Neural progenitor cell (in vitro differentiated cells): ENCODE measurements around the gene TSTD1. TPM values are rescaled to one million over a fixed set of nuclear protein-coding genes. Genes with fewer than 3 reads are reported as not detected.

Source experiments
- DNase-seq: peaks from one replicate; pipeline ENCODE4 v3.0.0-alpha.2; 2016; ENCODE audit warnings: low spot score
- H2AFZ ChIP-seq: fragments of 200-600 bp; sonication (generic); replicated peaks from 2 replicates; pipeline ENCODE4 v1.6.1; 2016; ENCODE audit warnings: antibody characterized with exemption
- H3F3A ChIP-seq: fragments of 200-600 bp; sonication (generic); 2 replicates; pipeline ENCODE4 v1.6.1; 2016; ENCODE audit warnings: antibody characterized with exemption, low read depth
- H3K27ac ChIP-seq: fragments of 200-600 bp; sonication (generic); 2 replicates; pipeline ENCODE4 v1.5.1; 2016; ENCODE audit warnings: mild to moderate bottlenecking
- H3K27me3 ChIP-seq: fragments of 200-600 bp; sonication (generic); 2 replicates; pipeline ENCODE4 v1.6.1; 2016; ENCODE audit warnings: mild to moderate bottlenecking, moderate library complexity
- H3K36me3 ChIP-seq: fragments of 200-600 bp; sonication (generic); 2 replicates; pipeline ENCODE4 v1.5.1; 2016
- H3K4me1 ChIP-seq: fragments of 200-600 bp; sonication (generic); 2 replicates; pipeline ENCODE4 v1.6.1; 2016; ENCODE audit warnings: mixed run types
- H3K4me2 ChIP-seq: fragments of 200-600 bp; sonication (generic); 2 replicates; pipeline ENCODE4 v1.6.1; 2016
- H3K4me3 ChIP-seq: fragments of 200-600 bp; sonication (generic); 2 replicates; pipeline ENCODE4 v1.5.1; 2016
- H3K79me2 ChIP-seq: fragments of 200-600 bp; sonication (generic); 2 replicates; pipeline ENCODE4 v1.6.1; 2016; ENCODE audit warnings: low read depth
- H3K9ac ChIP-seq: fragments of 200-600 bp; sonication (generic); 2 replicates; pipeline ENCODE4 v1.6.1; 2016
- H3K9me3 ChIP-seq: fragments of 200-600 bp; sonication (generic); 2 replicates; pipeline ENCODE4 v1.5.1; 2016; ENCODE audit warnings: low read depth
- H4K20me1 ChIP-seq: fragments of 200-600 bp; sonication (generic); 2 replicates; pipeline ENCODE4 v1.6.1; 2016; ENCODE audit warnings: low read depth
- H3K27ac Mint-ChIP-seq: 3 replicates; pipeline ENCODE4 v1.8.0; 2021; ENCODE audit warnings: mixed read lengths
- H3K27me3 Mint-ChIP-seq: 2 replicates; pipeline ENCODE4 v1.8.0; 2022; ENCODE audit warnings: low read depth, mild to moderate bottlenecking, inconsistent platforms, moderate library complexity, mixed read lengths; ENCODE audit not compliant: insufficient read depth
- H3K36me3 Mint-ChIP-seq: 3 replicates; pipeline ENCODE4 v1.8.0; 2021; ENCODE audit warnings: mixed read lengths
- H3K4me1 Mint-ChIP-seq: 3 replicates; pipeline ENCODE4 v1.8.0; 2021; ENCODE audit warnings: mixed read lengths
- H3K4me3 Mint-ChIP-seq: 3 replicates; pipeline ENCODE4 v1.8.0; 2021; ENCODE audit warnings: mild to moderate bottlenecking, moderate library complexity, mixed read lengths
- H3K9me3 Mint-ChIP-seq: 3 replicates; pipeline ENCODE4 v1.8.0; 2020; ENCODE audit warnings: mixed read lengths
- CTCF ChIP-seq: fragments of 200-600 bp; sonication (generic); IDR thresholded peaks from 2 replicates; pipeline ENCODE4 v1.5.1; 2017; ENCODE audit warnings: antibody characterized with exemption, mild to moderate bottlenecking
- EZH2 ChIP-seq: fragments of 200-600 bp; sonication (generic); IDR thresholded peaks from 2 replicates; pipeline ENCODE4 v1.6.1; 2017; ENCODE audit warnings: antibody characterized with exemption, mild to moderate bottlenecking, moderate library complexity
- EZH2phosphoT487 ChIP-seq: fragments of 200-600 bp; sonication (generic); IDR thresholded peaks from 2 replicates; pipeline ENCODE4 v1.6.1; 2017; ENCODE audit warnings: antibody characterized with exemption
- total RNA-seq: library from RNA; depleted of rRNA; stranded (reverse); fragments of >200 nt; gene quantifications from 2 replicates; pipeline ENCODE4 v1.2.3, GENCODE V29; 2015; ENCODE audit warnings: low replicate concordance

TSTD1 gene
- total RNA-seq, 1 donor from 2014 or later = 29.9 TPM

- no peak overlapping the region for H3K27ac ChIP-seq
- H3K4me3 ChIP-seq = no peak overlapping the region
- no peak overlapping the region for H3K9ac ChIP-seq
- H3K9me3 ChIP-seq = no peaks in the 10 kb centered on the region
- DNase-seq = no peak
- H3K36me3 ChIP-seq = no peaks in the 10 kb centered on the region
- no peak overlapping the region for H3K27ac Mint-ChIP-seq
- H3K4me3 Mint-ChIP-seq = no peak overlapping the region
- H3K9me3 Mint-ChIP-seq = no peaks in the 10 kb centered on the region
- TF ChIP-seq CTCF = no peak
- no peak for TF ChIP-seq EZH2
- no peak for TF ChIP-seq EZH2phosphoT487
- no peaks in the 10 kb centered on the region for H3K27me3 ChIP-seq
- H3K4me2 ChIP-seq = no peak overlapping the region
- no peaks in the 10 kb centered on the region for H3K36me3 Mint-ChIP-seq
- no peak overlapping the region for H2AFZ ChIP-seq
- peaks cover 100% of the 10 kb centered on the region for H3K79me2 ChIP-seq
- peaks cover 3% of the 10 kb centered on the region for H3K27me3 Mint-ChIP-seq
- H4K20me1 ChIP-seq = peaks cover 71% of the 10 kb centered on the region
- peaks cover 3% of the 10 kb centered on the region for H3K4me1 Mint-ChIP-seq
- no peaks in the 10 kb centered on the region for H3F3A ChIP-seq
- H3K4me1 ChIP-seq = no peaks in the 10 kb centered on the region
Measured at GRCh38 chr1:161009602-161010211, 29.1 kb downstream of the TSTD1 start.

DNA sequence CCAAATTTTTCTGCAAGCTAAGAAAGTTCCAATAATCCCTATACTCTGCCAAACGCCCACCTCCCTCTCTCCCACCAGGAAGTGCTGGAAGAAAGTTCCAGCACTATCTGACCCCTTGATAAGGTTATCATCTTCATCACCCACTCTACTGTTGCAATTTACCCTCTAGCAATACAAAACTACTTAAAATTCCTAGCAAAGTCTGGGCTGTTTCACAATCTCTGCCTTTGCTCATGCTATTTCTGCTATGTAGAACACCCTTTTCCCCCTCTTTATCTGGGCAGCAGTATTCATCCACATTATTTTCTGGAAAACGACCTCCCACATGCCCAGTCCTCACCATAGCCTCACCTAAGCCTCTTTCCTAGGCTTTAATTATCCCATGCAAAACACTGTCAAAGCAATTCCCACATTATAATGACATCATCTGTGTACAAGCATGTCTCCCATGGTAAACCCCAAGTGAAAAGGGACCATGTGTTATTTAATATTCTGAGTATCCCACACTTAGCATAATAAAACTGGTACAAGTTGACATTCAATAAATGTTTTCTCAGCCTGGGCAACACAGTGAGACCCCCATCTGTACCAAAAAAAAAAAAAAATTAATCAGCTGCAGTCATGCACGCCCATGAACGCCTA lies 29.8 kb downstream of the TSTD1 start:
- H3K4me3 Mint-ChIP-seq = no peak overlapping the region
- Histone ChIP-seq H3K4me1 (no peaks in the 10 kb centered on the region), H4K20me1 (peaks cover 65% of the 10 kb centered on the region)

GRCh38 chr1:161007369-161007768 lies 31.4 kb downstream of the TSTD1 start:
- no peak overlapping the region for H3K27ac ChIP-seq
- Mint-ChIP-seq H3K36me3 (no peaks in the 10 kb centered on the region), H3K9me3 (no peaks in the 10 kb centered on the region), H3K27me3 (peaks cover 2% of the 10 kb centered on the region), H3K4me1 (no peaks in the 10 kb centered on the region), H3K27ac (no peak overlapping the region), H3K4me3 (no peak overlapping the region)
- H4K20me1 ChIP-seq = peaks cover 51% of the 10 kb centered on the region
- no peaks in the 10 kb centered on the region for H3K9me3 ChIP-seq
- H3K36me3 ChIP-seq = no peaks in the 10 kb centered on the region
- H3K9ac ChIP-seq = no peak overlapping the region
- H3F3A ChIP-seq = no peaks in the 10 kb centered on the region
- no peak overlapping the region for H3K4me2 ChIP-seq
- no peaks in the 10 kb centered on the region for H3K4me1 ChIP-seq
- no peak overlapping the region for H2AFZ ChIP-seq
- TF ChIP-seq EZH2phosphoT487 (no peak), EZH2 (no peak), CTCF (no peak)
- peaks cover 86% of the 10 kb centered on the region for H3K79me2 ChIP-seq
- DNase-seq = no peak
- H3K4me3 ChIP-seq = no peak overlapping the region
- no peaks in the 10 kb centered on the region for H3K27me3 ChIP-seq

More for the DNA sequence above, 29.8 kb downstream of the TSTD1 start:
- Histone ChIP-seq H3K4me3 (no peak overlapping the region), H3K9ac (no peak overlapping the region), H3K27ac (no peak overlapping the region), H3K9me3 (no peaks in the 10 kb centered on the region), H3K27me3 (no peaks in the 10 kb centered on the region), H3K4me2 (no peak overlapping the region), H2AFZ (no peak overlapping the region), H3K36me3 (no peaks in the 10 kb centered on the region), H3F3A (no peaks in the 10 kb centered on the region), H3K79me2 (peaks cover 100% of the 10 kb centered on the region)
- TF ChIP-seq CTCF (no peak), EZH2 (no peak), EZH2phosphoT487 (no peak)
- DNase-seq = no peak
- peaks cover 3% of the 10 kb centered on the region for H3K4me1 Mint-ChIP-seq
- no peak overlapping the region for H3K27ac Mint-ChIP-seq
- no peaks in the 10 kb centered on the region for H3K36me3 Mint-ChIP-seq
- no peaks in the 10 kb centered on the region for H3K9me3 Mint-ChIP-seq
- H3K27me3 Mint-ChIP-seq = peaks cover 3% of the 10 kb centered on the region
